ENCODE data around the gene STRBP. TPM values are rescaled to one million over a fixed set of nuclear protein-coding genes. Genes with fewer than 3 reads are reported as not detected.

The STRBP gene
- total RNA-seq, 1 donor from 2014 or later = 45.4 TPM

DNA sequence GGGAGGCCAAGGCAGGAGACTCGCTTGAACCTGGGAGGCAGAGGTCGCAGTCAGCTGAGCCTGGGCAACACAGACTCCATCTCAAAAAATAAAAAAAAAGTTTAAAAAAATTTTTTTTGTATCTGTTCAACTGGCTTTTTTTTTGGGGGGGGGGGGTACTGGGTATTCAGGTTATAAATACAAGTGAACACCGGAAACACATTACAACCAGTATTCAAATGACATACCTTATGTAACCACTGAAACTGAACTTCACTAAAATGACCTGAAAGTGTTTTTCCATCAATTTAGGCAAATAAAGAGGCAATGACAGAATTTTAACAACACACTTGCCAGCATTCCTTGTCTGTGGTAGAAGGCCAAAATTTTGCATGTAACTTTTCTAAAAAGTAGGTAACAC lies 33.5 kb downstream of the STRBP start:
- no peak overlapping the region for H3K27ac Mint-ChIP-seq (ENCODE audit: unreplicated experiment)
- H3K36me3 Mint-ChIP-seq (ENCODE audit: low read depth, unreplicated experiment) = no peaks in the 10 kb centered on the region
- H3K27me3 Mint-ChIP-seq (ENCODE audit: unreplicated experiment) = no peaks in the 10 kb centered on the region
- H3K4me3 Mint-ChIP-seq (ENCODE audit: unreplicated experiment) = no peak overlapping the region
- DNase-seq (ENCODE audit: low spot score) = no peak
- H3K9me3 Mint-ChIP-seq (ENCODE audit: unreplicated experiment) = no peaks in the 10 kb centered on the region
- no peaks in the 10 kb centered on the region for H3K4me1 Mint-ChIP-seq (ENCODE audit: unreplicated experiment)
- TF ChIP-seq, protein P1, sequence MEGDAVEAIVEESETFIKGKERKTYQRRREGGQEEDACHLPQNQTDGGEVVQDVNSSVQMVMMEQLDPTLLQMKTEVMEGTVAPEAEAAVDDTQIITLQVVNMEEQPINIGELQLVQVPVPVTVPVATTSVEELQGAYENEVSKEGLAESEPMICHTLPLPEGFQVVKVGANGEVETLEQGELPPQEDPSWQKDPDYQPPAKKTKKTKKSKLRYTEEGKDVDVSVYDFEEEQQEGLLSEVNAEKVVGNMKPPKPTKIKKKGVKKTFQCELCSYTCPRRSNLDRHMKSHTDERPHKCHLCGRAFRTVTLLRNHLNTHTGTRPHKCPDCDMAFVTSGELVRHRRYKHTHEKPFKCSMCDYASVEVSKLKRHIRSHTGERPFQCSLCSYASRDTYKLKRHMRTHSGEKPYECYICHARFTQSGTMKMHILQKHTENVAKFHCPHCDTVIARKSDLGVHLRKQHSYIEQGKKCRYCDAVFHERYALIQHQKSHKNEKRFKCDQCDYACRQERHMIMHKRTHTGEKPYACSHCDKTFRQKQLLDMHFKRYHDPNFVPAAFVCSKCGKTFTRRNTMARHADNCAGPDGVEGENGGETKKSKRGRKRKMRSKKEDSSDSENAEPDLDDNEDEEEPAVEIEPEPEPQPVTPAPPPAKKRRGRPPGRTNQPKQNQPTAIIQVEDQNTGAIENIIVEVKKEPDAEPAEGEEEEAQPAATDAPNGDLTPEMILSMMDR (IDR thresholded peaks at IDR 0.05; ENCODE audit: unreplicated experiment) = no peak

DNA sequence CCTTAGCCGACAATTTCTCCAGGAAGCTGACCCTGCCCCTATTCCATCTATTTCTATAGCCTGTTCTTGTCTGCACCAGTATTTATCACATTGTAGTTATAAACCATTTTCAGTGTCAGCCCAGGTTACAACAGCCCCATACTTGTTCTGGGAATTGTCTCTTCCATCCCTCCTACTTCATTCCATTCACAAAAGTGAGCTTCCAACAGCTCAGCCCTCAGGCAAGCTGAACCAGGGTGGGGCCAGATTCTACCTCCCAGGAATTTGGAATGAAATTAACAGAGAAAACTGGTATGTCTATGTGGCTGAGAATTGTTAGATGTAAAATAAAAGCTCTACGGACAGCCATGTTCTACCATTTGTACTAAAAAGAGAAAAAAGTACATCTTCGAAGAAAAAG lies 36.1 kb downstream of the STRBP start:
- Mint-ChIP-seq H3K4me1 (ENCODE audit: unreplicated experiment) (no peaks in the 10 kb centered on the region), H3K36me3 (ENCODE audit: low read depth, unreplicated experiment) (no peaks in the 10 kb centered on the region), H3K27ac (ENCODE audit: unreplicated experiment) (no peak overlapping the region), H3K27me3 (ENCODE audit: unreplicated experiment) (no peaks in the 10 kb centered on the region), H3K9me3 (ENCODE audit: unreplicated experiment) (no peaks in the 10 kb centered on the region), H3K4me3 (ENCODE audit: unreplicated experiment) (no peak overlapping the region)
- TF ChIP-seq, protein P1 (IDR thresholded peaks at IDR 0.05; ENCODE audit: unreplicated experiment) = no peak
- no peak for DNase-seq (ENCODE audit: low spot score)

DNA sequence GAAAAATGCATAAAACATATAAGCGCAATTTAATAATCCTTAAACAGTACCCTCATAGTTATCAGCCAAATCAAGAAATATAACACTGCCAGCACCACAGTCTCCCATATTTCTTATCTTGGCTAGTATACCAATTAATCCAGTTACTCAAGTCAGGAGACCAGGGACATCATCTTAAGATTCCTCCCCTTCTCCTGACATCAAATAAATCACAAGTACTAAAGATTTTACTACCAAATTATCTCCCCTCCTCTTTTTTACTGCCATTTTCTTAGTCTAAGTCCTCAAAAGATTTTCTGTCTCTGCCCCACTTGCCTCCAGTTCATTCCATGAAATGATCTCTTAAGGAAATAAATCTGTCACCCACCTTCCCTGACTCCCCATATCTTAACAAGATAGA lies 37.0 kb downstream of the STRBP start:
- TF ChIP-seq, protein P1 (IDR thresholded peaks at IDR 0.05; ENCODE audit: unreplicated experiment) = no peak
- DNase-seq (ENCODE audit: low spot score) = no peak
- no peaks in the 10 kb centered on the region for H3K4me1 Mint-ChIP-seq (ENCODE audit: unreplicated experiment)
- no peaks in the 10 kb centered on the region for H3K27me3 Mint-ChIP-seq (ENCODE audit: unreplicated experiment)
- H3K9me3 Mint-ChIP-seq (ENCODE audit: unreplicated experiment) = no peaks in the 10 kb centered on the region
- no peak overlapping the region for H3K4me3 Mint-ChIP-seq (ENCODE audit: unreplicated experiment)
- H3K36me3 Mint-ChIP-seq (ENCODE audit: low read depth, unreplicated experiment) = no peaks in the 10 kb centered on the region
- no peak overlapping the region for H3K27ac Mint-ChIP-seq (ENCODE audit: unreplicated experiment)

DNA sequence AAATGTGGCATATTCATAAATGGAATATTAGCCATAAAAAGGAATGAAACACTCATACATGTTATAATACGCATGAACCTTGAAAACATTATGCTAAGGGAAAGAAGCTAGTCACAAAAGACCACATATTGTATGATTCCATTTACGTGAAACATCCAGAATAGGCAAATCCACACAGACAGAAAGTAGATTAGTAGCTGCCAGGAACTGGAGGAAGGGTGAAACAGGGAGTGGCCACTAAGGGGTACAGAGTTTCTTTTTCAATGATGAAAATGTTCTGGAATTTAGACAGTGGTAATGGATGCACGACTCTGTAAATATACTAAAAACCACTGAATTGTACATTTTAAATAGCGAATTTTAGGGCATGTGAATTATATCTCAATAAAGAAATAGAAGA lies 39.4 kb downstream of the STRBP start:
- TF ChIP-seq, protein P1 (IDR thresholded peaks at IDR 0.05; ENCODE audit: unreplicated experiment) = no peak
- H3K27me3 Mint-ChIP-seq (ENCODE audit: unreplicated experiment) = no peaks in the 10 kb centered on the region
- no peak overlapping the region for H3K27ac Mint-ChIP-seq (ENCODE audit: unreplicated experiment)
- H3K4me3 Mint-ChIP-seq (ENCODE audit: unreplicated experiment) = no peak overlapping the region
- peaks cover 4% of the 10 kb centered on the region for H3K4me1 Mint-ChIP-seq (ENCODE audit: unreplicated experiment)
- no peak for DNase-seq (ENCODE audit: low spot score)
- H3K36me3 Mint-ChIP-seq (ENCODE audit: low read depth, unreplicated experiment) = no peaks in the 10 kb centered on the region
- no peaks in the 10 kb centered on the region for H3K9me3 Mint-ChIP-seq (ENCODE audit: unreplicated experiment)

DNA sequence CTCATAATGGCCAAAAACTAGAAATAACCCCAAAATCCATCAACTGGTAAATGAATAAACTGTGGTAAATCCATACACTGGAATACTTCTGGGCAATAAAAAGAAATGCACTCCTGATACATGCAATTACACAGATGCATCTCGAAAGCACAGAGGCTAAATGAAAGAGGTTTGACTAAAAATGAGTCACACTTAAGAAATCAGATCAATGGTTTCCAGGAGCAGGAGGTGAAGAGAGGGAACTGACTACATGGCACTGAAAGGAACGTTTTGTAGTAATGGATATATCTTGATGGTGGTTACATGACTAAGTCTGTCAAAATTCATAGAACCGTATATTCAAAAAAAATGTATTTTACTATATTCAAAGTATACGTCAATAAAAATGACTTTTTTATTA lies 42.4 kb downstream of the STRBP start:
- peaks cover 6% of the 10 kb centered on the region for H3K4me1 Mint-ChIP-seq (ENCODE audit: unreplicated experiment)
- TF ChIP-seq, protein P1 (IDR thresholded peaks at IDR 0.05; ENCODE audit: unreplicated experiment) = no peak
- DNase-seq (ENCODE audit: low spot score) = no peak
- H3K27me3 Mint-ChIP-seq (ENCODE audit: unreplicated experiment) = no peaks in the 10 kb centered on the region
- no peak overlapping the region for H3K27ac Mint-ChIP-seq (ENCODE audit: unreplicated experiment)
- no peak overlapping the region for H3K4me3 Mint-ChIP-seq (ENCODE audit: unreplicated experiment)
- H3K36me3 Mint-ChIP-seq (ENCODE audit: low read depth, unreplicated experiment) = no peaks in the 10 kb centered on the region
- H3K9me3 Mint-ChIP-seq (ENCODE audit: unreplicated experiment) = no peaks in the 10 kb centered on the region
